GM23338 (cell line): Measurements from ENCODE around the gene NCOA1. TPM values are rescaled to one million over a fixed set of nuclear protein-coding genes. Genes with fewer than 3 reads are reported as not detected.

ENCODE experiments used
- ATAC-seq: fragments of 200-7000 bp; cut with Tn5 transposase; 3 replicates; pipeline ENCODE4 v1.9.1; 2020
- DNase-seq: peaks from one replicate; pipeline ENCODE4 v3.0.0-alpha.2; 2015; ENCODE audit warnings: low spot score
- H2AFZ ChIP-seq: fragments of 200-600 bp; sonication (generic); 2 replicates; pipeline ENCODE4 v1.8.0; 2016; ENCODE audit warnings: antibody characterized with exemption, mild to moderate bottlenecking, moderate library complexity
- H3F3A ChIP-seq: fragments of 200-600 bp; sonication (generic); replicated peaks from 2 replicates; pipeline ENCODE4 v1.8.0; 2017; ENCODE audit warnings: antibody characterized with exemption, mixed run types, low read depth
- H3K27ac ChIP-seq: fragments of 200-600 bp; sonication (generic); 2 replicates; pipeline ENCODE4 v1.6.1; 2016; ENCODE audit warnings: low read depth
- H3K27me3 ChIP-seq: fragments of 200-600 bp; sonication (generic); 2 replicates; pipeline ENCODE4 v1.8.0; 2016; ENCODE audit warnings: mild to moderate bottlenecking, mixed run types, moderate library complexity; ENCODE audit not compliant: insufficient read depth
- H3K36me3 ChIP-seq: fragments of 200-600 bp; sonication (generic); 2 replicates; pipeline ENCODE4 v1.8.0; 2016; ENCODE audit warnings: mild to moderate bottlenecking; ENCODE audit not compliant: insufficient read depth
- H3K4me1 ChIP-seq: fragments of 200-600 bp; sonication (generic); 2 replicates; pipeline ENCODE4 v1.8.0; 2016; ENCODE audit warnings: mild to moderate bottlenecking, moderate library complexity; ENCODE audit not compliant: insufficient read depth
- H3K4me2 ChIP-seq: fragments of 200-600 bp; sonication (generic); 2 replicates; pipeline ENCODE4 v1.7.1; 2017; ENCODE audit warnings: mixed run types
- H3K4me3 ChIP-seq: fragments of 200-600 bp; sonication (generic); 2 replicates; pipeline ENCODE4 v1.6.1; 2016; ENCODE audit warnings: mixed run types
- H3K79me2 ChIP-seq: fragments of 200-600 bp; sonication (generic); replicated peaks from 2 replicates; pipeline ENCODE4 v1.8.0; 2017; ENCODE audit warnings: mild to moderate bottlenecking; ENCODE audit not compliant: insufficient read depth
- H3K9me2 ChIP-seq: fragments of 200-600 bp; sonication (generic); 2 replicates; pipeline ENCODE4 v1.8.0; 2017; ENCODE audit not compliant: insufficient read depth
- H4K20me1 ChIP-seq: fragments of 200-600 bp; sonication (generic); replicated peaks from 2 replicates; pipeline ENCODE4 v1.8.0; 2017; ENCODE audit warnings: mild to moderate bottlenecking; ENCODE audit not compliant: insufficient read depth
- H3K27ac Mint-ChIP-seq: 2 replicates; pipeline ENCODE4 v1.8.0; 2020; ENCODE audit warnings: inconsistent platforms, mild to moderate bottlenecking, moderate library complexity, mixed read lengths
- H3K27me3 Mint-ChIP-seq: 3 replicates; pipeline ENCODE4 v1.8.0; 2022; ENCODE audit warnings: low read depth, mild to moderate bottlenecking, moderate library complexity, mixed read lengths, inconsistent platforms; ENCODE audit not compliant: insufficient read depth, poor library complexity
- H3K36me3 Mint-ChIP-seq: 3 replicates; pipeline ENCODE4 v1.8.0; 2021; ENCODE audit warnings: low read depth, mild to moderate bottlenecking, inconsistent platforms, moderate library complexity, mixed read lengths
- H3K4me1 Mint-ChIP-seq: 3 replicates; pipeline ENCODE4 v1.8.0; 2020; ENCODE audit warnings: mild to moderate bottlenecking, inconsistent platforms, mixed read lengths
- H3K4me3 Mint-ChIP-seq: 3 replicates; pipeline ENCODE4 v1.8.0; 2021; ENCODE audit warnings: moderate library complexity, mild to moderate bottlenecking, inconsistent platforms, mixed read lengths
- H3K9me3 Mint-ChIP-seq: 3 replicates; pipeline ENCODE4 v1.8.0; 2020; ENCODE audit warnings: moderate library complexity, mild to moderate bottlenecking, inconsistent platforms, mixed read lengths
- CREB1 ChIP-seq: fragments of 250-450 bp; sonication (Bioruptor Pico); IDR thresholded peaks from 2 replicates; pipeline ENCODE4 v1.5.0; 2020; ENCODE audit warnings: low read depth, mild to moderate bottlenecking, moderate library complexity
- ETS1 ChIP-seq: IDR thresholded peaks from 2 replicates; pipeline ENCODE4 v1.6.1; 2016; ENCODE audit warnings: antibody characterized with exemption
- EZH2 ChIP-seq: fragments of 200-600 bp; sonication (generic); IDR thresholded peaks from one replicate; pipeline ENCODE4 v1.8.0; 2017; ENCODE audit warnings: antibody characterized with exemption, mild to moderate bottlenecking, low read depth; ENCODE audit not compliant: unreplicated experiment
- EZH2phosphoT487 ChIP-seq: fragments of 200-600 bp; sonication (generic); IDR thresholded peaks from one replicate; pipeline ENCODE4 v1.8.1; 2018; ENCODE audit warnings: antibody characterized with exemption; ENCODE audit not compliant: unreplicated experiment
- JUNB ChIP-seq: IDR thresholded peaks from one replicate; pipeline ENCODE4 v1.6.1; 2016; ENCODE audit warnings: antibody characterized with exemption; ENCODE audit not compliant: unreplicated experiment
- NANOG ChIP-seq: IDR thresholded peaks from 2 replicates; pipeline ENCODE4 v1.6.1; 2016; ENCODE audit warnings: antibody characterized with exemption, borderline replicate concordance
- POLR2AphosphoS5 ChIP-seq: IDR thresholded peaks from 2 replicates; pipeline ENCODE4 v1.6.1; 2016; ENCODE audit warnings: antibody characterized with exemption, low read depth
- REST ChIP-seq: IDR thresholded peaks from one replicate; pipeline ENCODE4 v1.6.1; 2018; ENCODE audit warnings: antibody characterized with exemption; ENCODE audit not compliant: unreplicated experiment
- STAT1 ChIP-seq: IDR thresholded peaks from one replicate; pipeline ENCODE4 v1.6.1; 2016; ENCODE audit warnings: antibody characterized with exemption; ENCODE audit not compliant: unreplicated experiment
- ZNF114 ChIP-seq: fragments of 250-450 bp; sonication (Bioruptor Pico); IDR thresholded peaks from 2 replicates; pipeline ENCODE4 v1.5.0; 2020; ENCODE audit warnings: mild to moderate bottlenecking, moderate library complexity
- ZNF331 ChIP-seq: fragments of 250-450 bp; sonication (Bioruptor Pico); IDR thresholded peaks from 2 replicates; pipeline ENCODE4 v1.5.0; 2020; ENCODE audit warnings: low read depth, mild to moderate bottlenecking, moderate library complexity
- ZNF462 ChIP-seq: fragments of 250-450 bp; sonication (Bioruptor Pico); IDR thresholded peaks from 2 replicates; pipeline ENCODE4 v1.5.0; 2020; ENCODE audit warnings: mild to moderate bottlenecking, moderate library complexity
- polyA plus RNA-seq: library from polyadenylated mRNA; unstranded; fragments of >200 nt; fragmentation: Nextera tagmentation; extraction: Ambion mirVana; gene quantifications from 2 replicates; pipeline ENCODE4 v1.2.1, GENCODE V29; 2016
- total RNA-seq: library from RNA; depleted of rRNA; stranded (reverse); fragments of >200 nt; shearing (Covaris generic); gene quantifications from 2 replicates; pipeline ENCODE4 v1.2.3, GENCODE V29; 2014

The NCOA1 gene
- total and polyA plus RNA-seq, 2 experiments from 2014 or later = 7.1 to 15.1 TPM

- DNase-seq (no peak), ATAC-seq (no peak)
- no peak overlapping the region for H3K4me3 Mint-ChIP-seq
- no peaks in the 10 kb centered on the region for H3K4me1 ChIP-seq
- H4K20me1 ChIP-seq = no peaks in the 10 kb centered on the region
- no peak overlapping the region for H2AFZ ChIP-seq
- H3K4me1 Mint-ChIP-seq = no peaks in the 10 kb centered on the region
- no peak overlapping the region for H3K27ac Mint-ChIP-seq
- no peaks in the 10 kb centered on the region for H3K27me3 ChIP-seq
- no peak for TF ChIP-seq ZNF114 (CRISPR knock-in tag)
- no peak for TF ChIP-seq STAT1
- TF ChIP-seq REST = no peak
- TF ChIP-seq EZH2 = no peak
- no peak for TF ChIP-seq POLR2AphosphoS5
- TF ChIP-seq NANOG = no peak
- TF ChIP-seq EZH2phosphoT487 = no peak
- no peak for TF ChIP-seq ETS1
- TF ChIP-seq CREB1 (CRISPR knock-in tag) = no peak
- no peak for TF ChIP-seq ZNF462 (CRISPR knock-in tag)
- TF ChIP-seq JUNB = no peak
- TF ChIP-seq ZNF331 = no peak
- H3K27me3 Mint-ChIP-seq = peaks cover 2% of the 10 kb centered on the region
- no peaks in the 10 kb centered on the region for H3K79me2 ChIP-seq
- H3F3A ChIP-seq = no peaks in the 10 kb centered on the region
- no peak overlapping the region for H3K4me3 ChIP-seq
- peaks cover 19% of the 10 kb centered on the region for H3K9me3 Mint-ChIP-seq
- H3K36me3 ChIP-seq = peaks cover 11% of the 10 kb centered on the region; the same call in 1 of the 2 replicates
- H3K36me3 Mint-ChIP-seq = peaks cover 21% of the 10 kb centered on the region
- no peaks in the 10 kb centered on the region for H3K9me2 ChIP-seq
- H3K27ac ChIP-seq = no peak overlapping the region
- H3K4me2 ChIP-seq = no peak overlapping the region
Measured at GRCh38 chr2:24570225-24570624, 79.2 kb downstream of the NCOA1 start.
